ENCODE measurements around the gene MED10.

Gene MED10

DNA sequence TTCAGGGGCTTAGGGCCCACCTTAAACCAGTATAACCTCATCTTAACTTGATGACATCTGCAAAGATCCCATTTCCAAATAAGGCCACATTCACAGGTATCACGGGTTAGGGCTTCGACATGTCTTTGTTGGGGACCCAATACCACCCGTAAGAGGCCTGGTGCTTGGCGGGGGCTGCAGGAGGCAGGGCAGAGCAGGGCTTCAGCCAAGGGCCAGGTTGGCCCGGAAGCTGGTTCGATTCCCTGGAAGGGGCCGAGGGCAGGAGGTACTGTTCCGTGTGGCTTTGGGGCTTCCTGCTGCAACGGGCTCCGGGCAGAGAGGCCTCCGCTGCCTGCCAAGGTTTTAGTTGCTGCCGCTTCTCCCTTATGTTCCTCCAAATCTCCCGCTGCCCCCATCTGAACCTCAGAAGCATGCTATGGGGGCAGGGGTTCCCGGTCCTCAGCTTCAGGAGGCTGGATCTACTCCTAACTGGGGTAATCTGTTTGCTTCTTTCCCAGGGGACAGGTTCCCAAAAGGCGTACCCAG, 29.8 kb downstream of the MED10 start:
- no peak for TF ChIP-seq CTCF (IDR thresholded peaks at IDR 0.05; ENCODE audit: low read depth, low read length, missing control alignments)
- DNase-seq (ENCODE audit: low read depth) = no peak
- in situ Hi-C loops (cut with HindIII; ENCODE audit: low sequenced_read_pairs) = no loop called here
- no peak overlapping the region for H3K4me3 ChIP-seq (ENCODE audit: low read depth, low read length)

DNA sequence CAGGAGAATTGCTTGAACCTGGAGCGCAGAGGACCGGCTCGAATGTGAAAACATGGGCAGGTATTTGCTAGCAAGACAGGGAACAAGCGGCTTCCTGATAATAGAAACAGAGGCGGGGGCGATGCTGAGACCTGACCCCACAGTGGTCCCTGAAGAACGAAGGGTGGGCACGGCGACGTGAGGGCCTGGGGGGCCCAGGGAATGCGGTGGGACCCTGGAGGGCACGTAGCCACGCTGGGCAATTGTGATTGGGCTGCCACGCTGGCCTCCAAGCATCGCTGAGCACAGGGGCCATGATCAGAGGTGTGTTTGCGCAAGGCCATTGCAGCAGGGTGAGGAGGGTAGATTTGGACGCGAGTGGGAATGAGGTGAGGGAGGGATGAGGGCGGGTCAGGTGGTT, 30.7 kb downstream of the MED10 start:
- in situ Hi-C loops (cut with HindIII; ENCODE audit: low sequenced_read_pairs) = no loop called here
- H3K4me3 ChIP-seq (ENCODE audit: low read depth, low read length) = no peak overlapping the region
- DNase-seq (ENCODE audit: low read depth) = no peak
- no peak for TF ChIP-seq CTCF (IDR thresholded peaks at IDR 0.05; ENCODE audit: low read depth, low read length, missing control alignments)

GRCh38 chr5:6347165-6347564, 31.2 kb downstream of the MED10 start:
- in situ Hi-C loops (cut with HindIII; ENCODE audit: low sequenced_read_pairs) = no loop called here
- no peak overlapping the region for H3K4me3 ChIP-seq (ENCODE audit: low read depth, low read length)
- DNase-seq (ENCODE audit: low read depth) = no peak
- no peak for TF ChIP-seq CTCF (IDR thresholded peaks at IDR 0.05; ENCODE audit: low read depth, low read length, missing control alignments)

- H3K4me3 ChIP-seq (ENCODE audit: low read depth, low read length) = no peak overlapping the region
- DNase-seq (ENCODE audit: low read depth) = no peak
- no peak for TF ChIP-seq CTCF (IDR thresholded peaks at IDR 0.05; ENCODE audit: low read depth, low read length, missing control alignments)
- in situ Hi-C loops (cut with HindIII; ENCODE audit: low sequenced_read_pairs) = no loop called here
Observed at GRCh38 chr5:6344593-6344989, 33.8 kb downstream of the MED10 start.

DNA sequence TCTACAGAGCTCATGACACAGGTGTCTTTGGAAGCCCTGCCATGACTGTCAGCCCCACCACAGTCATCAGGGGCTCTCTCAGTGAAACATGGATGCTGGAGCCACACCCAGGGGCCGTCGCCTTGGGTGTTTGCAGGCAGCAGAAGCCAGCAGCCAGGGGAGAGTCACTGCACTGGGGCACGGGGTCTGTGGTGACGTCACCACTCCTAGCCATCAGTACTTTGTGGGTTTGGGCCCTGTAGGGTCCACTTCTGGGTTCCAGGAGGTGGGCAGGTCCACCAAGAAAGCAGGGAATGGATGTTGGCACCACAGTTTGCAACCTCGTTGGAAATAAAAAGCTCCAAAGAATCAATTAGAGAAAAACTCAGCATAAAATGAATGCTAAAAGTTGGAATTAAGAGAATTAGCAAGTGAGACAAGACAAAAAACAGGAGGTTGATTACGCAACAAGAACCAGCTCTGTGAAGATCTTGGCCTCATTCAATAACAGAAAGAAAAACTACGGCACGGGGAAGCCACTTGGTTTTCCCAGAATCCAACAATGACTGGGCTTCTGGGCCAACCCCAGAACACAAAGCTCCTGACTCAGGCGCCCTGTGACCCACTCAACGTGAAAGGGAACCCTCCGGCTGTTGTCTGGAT, 34.3 kb downstream of the MED10 start:
- DNase-seq (ENCODE audit: low read depth) = no peak
- TF ChIP-seq CTCF (IDR thresholded peaks at IDR 0.05; ENCODE audit: low read depth, low read length, missing control alignments) = no peak
- in situ Hi-C loops (cut with HindIII; ENCODE audit: low sequenced_read_pairs) = no loop called here
- H3K4me3 ChIP-seq (ENCODE audit: low read depth, low read length) = no peak overlapping the region

GRCh38 chr5:6342689-6343315, 35.5 kb downstream of the MED10 start:
- TF ChIP-seq CTCF (IDR thresholded peaks at IDR 0.05; ENCODE audit: low read depth, low read length, missing control alignments) = no peak
- H3K4me3 ChIP-seq (ENCODE audit: low read depth, low read length) = no peak overlapping the region
- no peak for DNase-seq (ENCODE audit: low read depth)
- in situ Hi-C loops (cut with HindIII; ENCODE audit: low sequenced_read_pairs) = no loop called here

Data from astrocyte of the cerebellum (primary cell).